Measurements from ENCODE around the gene LRCH1.

LRCH1 gene

GRCh38 chr13:46577696-46578589 lies 25.0 kb downstream of the LRCH1 start:
- no peaks in the 10 kb centered on the region for H3K27me3 ChIP-seq (ENCODE audit: insufficient read depth, poor library complexity, severe bottlenecking)
- TF ChIP-seq CTCF (IDR thresholded peaks at IDR 0.05; ENCODE audit: insufficient read depth, low read length) (no peak), SPI1 (IDR thresholded peaks at IDR 0.05; ENCODE audit: borderline replicate concordance, low read depth) (no peak), REST (IDR thresholded peaks at IDR 0.05; ENCODE audit: insufficient replicate concordance, low read depth) (no peak), GABPA (IDR thresholded peaks at IDR 0.05; ENCODE audit: low read depth) (no peak), POLR2AphosphoS5 (IDR thresholded peaks at IDR 0.05; ENCODE audit: low read depth) (no peak)
- DNase-seq (ENCODE audit: low read depth in 1 of 2, low spot score in 1 of 2): peak in 1 of 2 experiments; percentile 65
- no peak overlapping the region for H3K27ac ChIP-seq (replicated peaks)
- H3K4me3 ChIP-seq (replicated peaks; ENCODE audit: insufficient read depth, low read length): no peak overlapping the region

- DNase-seq (ENCODE audit: low read depth in 1 of 2, low spot score in 1 of 2): no peak
- Histone ChIP-seq H3K27ac (replicated peaks) (no peak overlapping the region), H3K4me3 (replicated peaks; ENCODE audit: insufficient read depth, low read length) (no peak overlapping the region)
These were observed 25.6 kb downstream of the LRCH1 start for GRCh38 chr13:46578590-46578975.

More at GRCh38 chr13:46578590-46578975, 25.6 kb downstream of the LRCH1 start:
- TF ChIP-seq GABPA (IDR thresholded peaks at IDR 0.05; ENCODE audit: low read depth): no peak
- TF ChIP-seq REST (IDR thresholded peaks at IDR 0.05; ENCODE audit: insufficient replicate concordance, low read depth): no peak
- no peak for TF ChIP-seq SPI1 (IDR thresholded peaks at IDR 0.05; ENCODE audit: borderline replicate concordance, low read depth)
- no peak for TF ChIP-seq CTCF (IDR thresholded peaks at IDR 0.05; ENCODE audit: insufficient read depth, low read length)
- TF ChIP-seq POLR2AphosphoS5 (IDR thresholded peaks at IDR 0.05; ENCODE audit: low read depth): no peak
- no peaks in the 10 kb centered on the region for H3K27me3 ChIP-seq (ENCODE audit: insufficient read depth, poor library complexity, severe bottlenecking)

Data from HL-60 (cell line).